GM12891 (cell line): ENCODE data around the gene CD300H. TPM values are rescaled to one million over a fixed set of nuclear protein-coding genes. Genes with fewer than 3 reads are reported as not detected.

Experiments
- DNase-seq: peaks from one replicate; pipeline ENCODE4 v3.0.0; 2011; ENCODE audit warnings: low spot score; ENCODE audit not compliant: insufficient read length
- FAIRE-seq: peaks from 2 replicates; lab custom pipeline; 2011; peaks lifted over from hg19 to GRCh38; lab: Jason Lieb, UNC
- PAX5 ChIP-seq: IDR thresholded peaks from 2 replicates; pipeline ENCODE4 v1.6.1; 2011; ENCODE audit warnings: low read length, moderate library complexity, mild to moderate bottlenecking; ENCODE audit not compliant: insufficient read depth, severe bottlenecking
- POLR2A ChIP-seq: IDR thresholded peaks from 2 replicates; pipeline ENCODE4 v1.6.1; 2011; ENCODE audit warnings: low read depth, low read length, control low read depth
- POLR2AphosphoS5 ChIP-seq: IDR thresholded peaks from 2 replicates; pipeline ENCODE4 v1.6.1; 2011; ENCODE audit warnings: low read depth, low read length, control low read depth
- POU2F2 ChIP-seq: IDR thresholded peaks from 2 replicates; pipeline ENCODE4 v1.6.1; 2011; ENCODE audit warnings: low read depth, mild to moderate bottlenecking, control low read depth, low read length, moderate library complexity
- SPI1 ChIP-seq: IDR thresholded peaks from 2 replicates; pipeline ENCODE4 v1.6.1; 2011; ENCODE audit warnings: low read depth, low read length, control low read depth
- TAF1 ChIP-seq: IDR thresholded peaks from 2 replicates; pipeline ENCODE4 v1.6.1; 2011; ENCODE audit warnings: low read depth, low read length, control low read depth
- polyA plus RNA-seq: library from polyadenylated mRNA; unstranded; fragments of >200 nt; gene quantifications from one replicate; pipeline ENCODE4 v1.2.1, GENCODE V29; 2012; ENCODE audit warnings: low read depth, missing spikeins, inconsistent platforms; ENCODE audit not compliant: missing spikeins

The CD300H gene
- polyA plus RNA-seq = not detected

- DNase-seq = no peak
- TF ChIP-seq POLR2AphosphoS5 = no peak
- TF ChIP-seq TAF1 = no peak
- TF ChIP-seq POLR2A = no peak
- TF ChIP-seq POU2F2 = no peak
- TF ChIP-seq SPI1 = no peak
- no peak for TF ChIP-seq PAX5
- no peak for FAIRE-seq
Observed at GRCh38 chr17:74567397-74567796, at the start of gene CD300H. Gene CD300H, minus strand, starts transcription at chr17:74567509.

GRCh38 chr17:74616696-74617095 lies 49.4 kb upstream of the CD300H start:
- FAIRE-seq (no peak), DNase-seq (no peak)
- no peak for TF ChIP-seq POU2F2
- no peak for TF ChIP-seq POLR2A
- TF ChIP-seq PAX5 = no peak
- no peak for TF ChIP-seq POLR2AphosphoS5
- no peak for TF ChIP-seq SPI1
- TF ChIP-seq TAF1 = no peak

DNA sequence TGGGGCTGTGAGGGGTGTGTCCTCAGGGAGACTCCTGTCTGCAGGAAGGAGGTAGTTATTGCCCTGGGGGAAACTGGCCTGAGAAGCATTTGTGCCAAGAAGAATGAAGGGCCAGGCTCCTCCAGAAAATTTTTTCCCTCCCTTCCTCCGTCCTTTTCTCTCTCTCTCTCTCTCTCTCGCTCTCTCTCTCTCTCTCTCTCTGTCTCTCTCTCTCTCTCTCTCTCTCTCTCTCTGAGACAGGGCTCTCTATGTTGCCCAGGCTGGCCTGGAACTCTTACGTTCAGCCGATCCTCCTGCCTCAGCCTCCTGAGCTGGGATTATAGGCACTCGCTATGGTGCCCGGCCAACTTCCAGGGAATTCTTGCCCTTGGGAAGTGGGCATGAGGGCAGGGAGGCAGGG lies 44.7 kb upstream of the CD300H start:
- no peak for TF ChIP-seq POU2F2
- no peak for TF ChIP-seq POLR2A
- no peak for TF ChIP-seq SPI1
- TF ChIP-seq TAF1 = no peak
- TF ChIP-seq POLR2AphosphoS5 = no peak
- DNase-seq (no peak), FAIRE-seq (no peak)

GRCh38 chr17:74610108-74610507 lies 42.8 kb upstream of the CD300H start:
- FAIRE-seq (no peak), DNase-seq (no peak)
- TF ChIP-seq TAF1 (no peak), POU2F2 (no peak), POLR2AphosphoS5 (no peak)

DNA sequence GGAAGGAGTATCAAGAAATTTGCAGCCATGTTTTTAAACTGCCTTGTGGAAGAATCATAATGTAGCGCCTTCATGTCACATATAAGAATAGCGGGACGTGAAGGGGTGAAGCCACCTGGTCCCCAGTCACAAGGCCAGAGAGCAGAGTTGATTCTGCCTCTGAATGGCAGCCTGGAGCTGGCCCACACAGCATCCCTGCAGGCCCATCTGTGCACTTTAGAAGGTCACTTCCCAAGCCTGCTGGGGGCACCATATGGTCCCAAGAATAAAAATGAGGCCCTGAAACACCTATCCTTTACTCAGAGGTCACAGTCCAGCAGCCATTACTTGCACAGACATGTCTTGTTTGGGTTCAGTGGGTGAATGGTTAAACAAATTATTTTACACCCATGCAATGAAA lies 41.2 kb upstream of the CD300H start:
- DNase-seq = no peak

DNA sequence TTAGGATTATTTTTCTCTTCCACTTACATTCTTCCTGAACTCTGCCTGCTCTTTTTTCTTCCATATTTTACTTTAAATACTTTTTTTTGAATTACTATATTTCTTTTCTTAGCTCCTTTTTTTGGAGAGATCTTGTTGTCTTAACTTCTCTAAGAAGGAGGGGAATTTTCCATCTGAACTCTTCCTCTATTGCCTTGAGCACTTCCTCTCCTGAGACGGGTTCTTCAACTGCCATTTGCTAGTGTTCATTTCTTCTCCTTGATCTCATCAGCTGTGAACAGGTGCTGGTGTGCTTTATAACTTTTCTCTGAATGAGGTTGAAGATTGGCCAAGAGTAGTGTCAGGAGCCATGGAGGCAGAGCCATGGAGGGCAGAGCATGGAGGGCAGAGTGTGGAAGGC lies 39.9 kb upstream of the CD300H start:
- TF ChIP-seq PAX5 = no peak
- TF ChIP-seq SPI1 = no peak
- no peak for TF ChIP-seq POLR2A
- FAIRE-seq = no peak
- DNase-seq = no peak

More for the DNA sequence above, 41.2 kb upstream of the CD300H start:
- FAIRE-seq = no peak
- TF ChIP-seq POLR2AphosphoS5 = no peak
- TF ChIP-seq PAX5 = no peak
- TF ChIP-seq POU2F2 = no peak
- no peak for TF ChIP-seq SPI1
- TF ChIP-seq POLR2A = no peak
- TF ChIP-seq TAF1 = no peak

GRCh38 chr17:74606050-74606449 lies 38.7 kb upstream of the CD300H start:
- no peak for DNase-seq
- FAIRE-seq = no peak

GRCh38 chr17:74605361-74605760 lies 38.1 kb upstream of the CD300H start:
- FAIRE-seq (no peak), DNase-seq (no peak)
- no peak for TF ChIP-seq POLR2A

More at GRCh38 chr17:74606050-74606449, 38.7 kb upstream of the CD300H start:
- TF ChIP-seq POLR2AphosphoS5 (no peak), PAX5 (no peak), POLR2A (no peak), SPI1 (no peak), TAF1 (no peak), POU2F2 (no peak)

DNA sequence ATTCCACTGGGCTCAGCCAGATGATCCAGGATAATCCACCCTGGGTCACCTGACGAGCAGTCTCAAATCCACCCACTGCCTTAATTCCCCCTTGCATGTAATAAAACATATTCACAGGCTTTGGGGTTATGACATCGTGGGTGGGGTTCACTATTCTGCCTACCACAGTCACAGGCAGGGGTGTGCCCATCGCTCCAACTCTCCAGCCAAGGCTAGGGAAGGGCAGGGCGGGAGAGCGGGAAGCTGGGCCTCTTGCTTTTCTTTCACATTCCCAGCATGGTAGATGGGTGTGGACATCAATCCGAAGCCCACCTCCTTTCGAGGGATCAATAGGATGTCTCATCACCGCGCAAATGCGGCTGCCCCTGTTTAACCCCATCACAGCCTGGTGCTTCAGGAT lies 37.5 kb upstream of the CD300H start:
- DNase-seq (no peak), FAIRE-seq (no peak)
- TF ChIP-seq SPI1 = no peak
- no peak for TF ChIP-seq POLR2A
- TF ChIP-seq PAX5 = no peak
- no peak for TF ChIP-seq POU2F2
- no peak for TF ChIP-seq POLR2AphosphoS5
- no peak for TF ChIP-seq TAF1

- FAIRE-seq = no peak
- TF ChIP-seq SPI1 (no peak), POLR2AphosphoS5 (no peak), TAF1 (no peak), POLR2A (no peak), POU2F2 (no peak), PAX5 (no peak)
- DNase-seq = no peak
Observed at GRCh38 chr17:74604200-74604599, 36.9 kb upstream of the CD300H start.

- peak; percentile 28 for FAIRE-seq
- no peak for TF ChIP-seq POLR2AphosphoS5
- TF ChIP-seq POU2F2 = no peak
- no peak for TF ChIP-seq SPI1
- TF ChIP-seq POLR2A = no peak
- TF ChIP-seq PAX5 = no peak
- no peak for TF ChIP-seq TAF1
- no peak for DNase-seq
Observed at GRCh38 chr17:74603746-74604145, 36.4 kb upstream of the CD300H start.
